Stimulated activated CD4-positive, alpha-beta T cell treated with anti-CD3 and anti-CD28 coated beads, Interleukin-1b, Interleukin-23, amount 100 ng/mL, for 1 hour (primary cell): ENCODE data around the gene LPO.

Experiments used
- DNase-seq, 2 donors: peaks; one replicate each; pipeline ENCODE4 v3.0.0-alpha.2; 2020; ENCODE audit warnings: low read depth in 2 of 2

The LPO gene

DNA sequence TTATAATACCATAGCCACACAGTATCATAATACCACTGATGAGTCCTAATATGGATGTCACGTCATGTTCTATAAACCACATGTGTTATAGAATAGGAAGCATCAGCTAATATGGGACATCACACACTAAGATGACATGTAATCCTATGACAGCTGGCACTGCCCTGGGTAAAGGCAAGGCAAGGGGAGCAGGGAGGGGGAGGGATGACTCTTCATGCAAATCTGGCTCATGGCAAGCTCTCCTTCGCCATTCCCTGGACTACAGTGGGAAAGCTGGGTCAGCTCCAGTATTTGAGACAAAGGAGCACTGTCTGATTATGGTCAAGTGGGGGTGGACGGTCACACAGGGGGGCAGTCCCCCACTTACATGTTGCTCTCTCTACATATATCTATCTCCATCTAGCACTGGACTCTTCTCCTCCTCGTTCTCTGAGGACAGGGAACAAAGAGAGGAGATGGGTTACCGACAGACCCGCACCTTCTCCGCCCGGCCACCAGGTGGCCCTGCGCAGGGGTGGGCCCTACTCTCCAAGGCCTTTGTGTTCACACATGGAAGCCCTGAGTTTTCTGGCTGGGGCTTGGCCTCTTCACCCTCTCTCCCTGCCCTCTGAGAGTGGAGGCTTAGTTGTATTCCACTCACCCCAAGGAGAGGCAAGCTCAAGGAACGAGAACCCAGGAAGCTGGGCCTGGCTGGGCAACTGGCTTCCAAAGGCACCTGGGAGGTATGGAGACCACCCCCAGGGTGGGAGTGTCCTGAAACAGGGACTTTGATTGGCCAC is 65.8 kb downstream of the LPO start:
- DNase-seq = peak in 1 of 2 donors; percentile 39

DNA sequence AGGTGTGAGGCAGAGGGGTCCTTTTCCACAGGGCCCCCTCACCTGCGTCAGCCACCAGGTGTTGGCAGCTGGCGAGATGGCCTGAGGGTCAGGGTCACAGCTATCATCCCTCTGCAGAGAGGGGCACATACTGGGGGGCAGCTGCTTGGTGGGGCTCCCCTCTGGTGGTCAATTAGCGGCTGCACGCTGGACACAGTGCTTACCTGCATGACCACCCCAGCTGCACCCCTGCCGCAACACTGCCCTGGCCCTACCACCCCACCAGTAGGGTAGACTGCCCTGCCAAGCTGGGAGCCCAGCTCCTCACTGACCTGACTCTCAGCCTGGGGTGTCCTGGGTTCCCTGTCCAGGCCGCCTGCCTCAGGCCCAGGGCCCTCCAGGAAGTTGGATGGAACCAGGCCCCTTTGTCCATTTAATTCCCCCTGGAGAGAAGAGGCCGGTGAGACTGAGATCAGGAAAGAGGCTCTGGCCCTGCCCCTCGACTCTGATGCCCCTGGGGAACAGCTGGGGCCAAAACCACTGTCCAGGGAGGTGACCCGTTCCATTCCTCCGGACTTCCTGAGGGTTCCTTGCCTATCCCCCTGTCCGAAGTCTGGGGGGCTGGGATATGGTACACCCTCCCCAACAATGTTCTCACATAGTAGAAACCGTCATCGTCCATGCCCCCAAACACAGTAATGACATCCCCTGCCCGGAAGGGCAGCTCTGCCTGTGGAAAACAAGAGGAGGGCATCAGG is 66.5 kb downstream of the LPO start:
- no peak for DNase-seq

DNA sequence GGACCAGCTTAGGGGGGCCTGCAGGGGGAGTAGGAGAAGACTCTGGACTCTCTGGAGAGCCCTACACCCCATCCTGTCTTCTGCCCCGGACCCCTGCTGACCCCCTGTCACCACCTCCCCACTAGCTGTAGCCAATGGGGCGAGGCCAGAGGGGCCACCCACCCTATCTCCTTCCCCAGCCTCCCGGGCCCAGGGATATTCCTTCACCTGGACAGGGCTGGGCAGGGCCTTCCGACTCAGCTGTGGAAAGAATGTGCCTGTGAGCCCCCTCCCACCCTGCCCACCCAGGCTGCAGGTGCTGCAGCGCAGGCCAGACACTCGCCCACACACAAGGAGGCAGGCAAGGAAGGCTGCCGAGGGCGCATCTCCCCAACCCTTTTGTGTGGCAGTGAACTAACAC is 67.2 kb downstream of the LPO start:
- DNase-seq = no peak

DNA sequence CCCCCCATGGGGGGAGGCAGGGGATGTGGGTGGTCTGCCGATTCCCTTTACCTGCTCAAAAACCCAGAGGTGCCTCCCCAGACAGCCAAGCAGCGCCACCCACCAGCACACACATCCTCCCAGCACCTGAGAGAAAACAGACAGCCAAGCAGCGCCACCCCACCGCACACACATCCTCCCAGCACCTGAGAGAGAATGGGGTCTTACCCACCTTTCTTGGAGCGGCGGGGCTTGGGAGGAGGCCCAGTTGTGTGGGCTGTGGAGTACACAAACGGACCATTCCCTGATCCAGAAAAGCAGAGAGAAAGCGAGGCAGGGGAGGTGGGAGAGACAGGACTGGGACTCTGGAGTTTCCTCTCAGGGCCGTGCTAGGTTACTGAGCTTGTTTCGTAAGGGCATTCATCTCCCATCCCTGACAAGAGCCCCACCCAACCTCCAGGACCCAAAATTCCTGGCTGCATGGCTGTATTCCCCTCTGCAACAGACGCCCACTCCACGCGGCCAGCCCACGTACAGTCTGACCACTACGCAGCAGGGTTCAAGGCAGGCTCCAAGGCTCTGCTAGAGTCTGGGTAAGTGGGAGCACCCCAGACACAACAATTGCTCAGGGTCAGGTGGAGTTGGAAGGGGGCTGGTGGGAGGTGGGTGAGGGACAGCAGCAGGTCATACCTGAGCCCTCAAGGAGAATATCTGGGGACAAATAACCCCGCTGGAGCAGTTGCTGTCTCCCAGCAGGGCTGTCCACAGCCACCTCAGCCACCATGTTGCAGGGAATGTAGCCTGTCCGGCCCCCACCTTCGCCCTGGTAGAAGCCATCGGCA is 68.0 kb downstream of the LPO start:
- no peak for DNase-seq

DNA sequence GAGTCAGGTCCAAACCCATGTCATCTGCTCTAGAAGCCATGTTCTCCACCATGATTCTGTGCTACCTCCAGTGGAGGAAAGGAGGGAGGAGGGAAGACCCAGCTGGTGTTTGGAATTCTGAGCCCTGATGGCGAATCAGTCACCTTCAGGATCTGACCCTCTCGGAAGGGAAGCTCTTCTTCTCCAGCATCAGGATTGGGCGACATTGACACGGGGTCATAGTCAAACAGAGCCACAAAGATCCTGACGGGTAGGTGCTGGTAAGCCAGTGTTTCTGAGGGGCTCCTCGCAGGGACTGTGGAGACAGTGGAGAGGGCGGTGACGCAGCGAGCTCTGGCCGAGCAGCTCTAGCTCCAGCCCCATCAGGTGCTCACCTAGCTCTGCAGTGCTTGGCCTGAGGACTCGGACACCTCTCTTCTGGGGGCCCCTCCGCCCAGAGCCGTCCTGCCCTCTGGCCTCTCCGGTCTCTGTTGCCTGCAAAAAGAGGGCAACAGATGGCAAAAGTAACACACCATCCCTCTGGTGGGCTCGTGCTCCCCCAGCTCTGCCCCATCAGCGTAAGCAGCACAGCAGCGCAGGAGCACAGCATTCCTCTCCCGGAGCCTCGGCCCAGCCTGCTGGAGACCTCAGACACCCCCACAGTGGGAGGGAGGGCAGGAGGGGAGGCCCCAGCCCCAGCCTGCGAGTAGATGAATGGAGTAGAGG is 69.2 kb downstream of the LPO start:
- no peak for DNase-seq

DNA sequence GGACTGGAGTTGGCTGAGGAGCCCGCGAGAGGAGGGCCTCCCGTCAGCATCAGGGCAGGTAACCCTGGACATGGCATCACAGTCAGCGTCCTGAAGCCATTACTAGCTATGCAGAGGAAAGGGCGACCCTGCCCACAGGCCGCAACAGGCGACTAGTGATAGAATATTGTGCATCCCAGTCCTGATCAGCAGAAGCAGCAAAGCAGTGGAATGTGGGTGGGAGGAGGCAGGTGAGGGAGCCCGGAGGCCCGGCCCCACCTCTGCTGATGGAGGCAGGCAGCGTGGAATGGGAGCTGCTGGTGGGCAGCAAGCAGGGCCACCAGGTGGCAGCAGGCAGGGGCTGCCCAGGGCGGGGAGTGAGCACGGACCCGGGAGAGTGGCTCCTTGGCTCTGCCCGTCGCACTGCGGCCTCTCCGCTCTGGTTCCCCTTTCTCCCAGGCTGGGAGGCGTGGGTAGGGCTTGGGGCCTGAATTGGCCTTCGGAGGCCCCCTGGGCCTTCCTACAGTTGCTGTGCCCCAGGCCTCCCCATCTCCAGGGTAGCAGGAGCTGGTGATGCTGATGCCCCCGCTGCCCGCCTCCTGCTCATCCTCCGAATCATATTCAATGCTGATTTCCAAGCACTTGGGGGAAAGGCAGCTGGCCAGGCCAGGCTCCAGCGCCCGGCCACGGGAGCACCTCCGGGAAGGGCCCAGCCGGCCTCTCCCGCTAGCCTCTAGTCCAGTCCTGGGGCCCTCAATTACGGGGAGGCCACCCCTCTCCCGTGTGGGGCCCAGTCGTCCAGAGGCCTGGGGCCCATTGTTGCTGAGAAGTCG is 70.0 kb downstream of the LPO start:
- DNase-seq = no peak

DNA sequence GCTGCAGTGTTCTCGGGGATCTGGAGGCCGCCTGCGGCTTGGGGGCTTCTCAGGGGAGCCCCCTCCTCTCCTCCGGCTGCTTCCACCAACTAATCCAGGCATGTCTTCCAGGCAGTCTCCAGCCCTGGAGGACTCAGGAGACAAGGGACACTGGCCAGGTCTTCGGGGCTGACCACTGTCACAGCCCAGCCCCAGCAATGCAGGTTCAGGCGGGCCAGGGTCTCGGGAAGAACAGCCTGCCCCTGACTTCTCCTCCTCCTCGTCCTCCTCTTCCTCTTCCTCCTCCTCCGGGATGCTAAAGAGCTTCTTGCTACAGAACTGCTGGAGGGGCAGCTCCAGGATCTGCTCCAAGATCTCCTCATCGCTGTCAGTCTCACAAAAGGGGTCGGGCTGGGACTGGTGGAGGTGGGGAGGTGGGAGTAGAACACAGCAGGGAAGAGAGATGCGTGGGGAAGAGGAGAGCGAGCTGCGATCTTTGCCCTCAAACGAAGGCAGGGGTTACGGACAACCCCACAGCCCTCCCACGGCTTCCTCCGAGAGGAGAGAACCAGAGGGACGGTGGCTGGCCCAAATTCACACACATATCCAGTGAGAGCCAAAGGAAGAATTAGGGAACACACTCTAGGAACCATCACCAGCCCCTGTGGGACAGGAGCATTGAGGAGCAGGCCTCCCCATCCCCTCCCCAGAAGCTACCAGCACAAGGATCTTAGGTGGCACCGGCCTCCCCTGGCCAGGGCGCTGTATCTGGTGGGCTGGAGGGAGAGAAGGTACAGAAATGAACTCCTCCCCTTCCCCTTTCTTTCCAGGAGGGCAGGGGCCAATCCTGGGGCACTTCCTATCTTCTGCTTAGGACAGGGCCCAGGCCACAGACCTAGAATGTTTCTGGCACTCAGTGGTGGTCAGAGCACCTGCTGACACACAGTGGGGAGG is 70.9 kb downstream of the LPO start:
- no peak for DNase-seq

DNA sequence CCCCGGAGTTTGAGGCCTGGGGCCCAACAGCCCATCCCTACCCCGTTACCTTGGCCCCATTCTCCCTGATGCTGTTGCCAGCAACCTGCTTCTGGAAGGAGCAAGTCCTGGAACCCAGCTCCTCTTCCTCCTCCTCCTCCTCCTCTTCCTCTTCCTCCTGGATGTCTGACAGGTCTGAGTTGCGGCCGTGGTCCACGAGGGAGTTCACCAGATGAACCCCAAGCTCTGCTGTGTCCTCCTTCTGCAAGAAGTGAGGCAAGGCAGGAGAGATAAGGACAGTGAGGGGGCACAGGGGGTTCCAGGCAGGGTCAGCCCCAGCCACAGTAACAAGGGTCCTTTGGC is 71.5 kb downstream of the LPO start:
- no peak for DNase-seq

DNA sequence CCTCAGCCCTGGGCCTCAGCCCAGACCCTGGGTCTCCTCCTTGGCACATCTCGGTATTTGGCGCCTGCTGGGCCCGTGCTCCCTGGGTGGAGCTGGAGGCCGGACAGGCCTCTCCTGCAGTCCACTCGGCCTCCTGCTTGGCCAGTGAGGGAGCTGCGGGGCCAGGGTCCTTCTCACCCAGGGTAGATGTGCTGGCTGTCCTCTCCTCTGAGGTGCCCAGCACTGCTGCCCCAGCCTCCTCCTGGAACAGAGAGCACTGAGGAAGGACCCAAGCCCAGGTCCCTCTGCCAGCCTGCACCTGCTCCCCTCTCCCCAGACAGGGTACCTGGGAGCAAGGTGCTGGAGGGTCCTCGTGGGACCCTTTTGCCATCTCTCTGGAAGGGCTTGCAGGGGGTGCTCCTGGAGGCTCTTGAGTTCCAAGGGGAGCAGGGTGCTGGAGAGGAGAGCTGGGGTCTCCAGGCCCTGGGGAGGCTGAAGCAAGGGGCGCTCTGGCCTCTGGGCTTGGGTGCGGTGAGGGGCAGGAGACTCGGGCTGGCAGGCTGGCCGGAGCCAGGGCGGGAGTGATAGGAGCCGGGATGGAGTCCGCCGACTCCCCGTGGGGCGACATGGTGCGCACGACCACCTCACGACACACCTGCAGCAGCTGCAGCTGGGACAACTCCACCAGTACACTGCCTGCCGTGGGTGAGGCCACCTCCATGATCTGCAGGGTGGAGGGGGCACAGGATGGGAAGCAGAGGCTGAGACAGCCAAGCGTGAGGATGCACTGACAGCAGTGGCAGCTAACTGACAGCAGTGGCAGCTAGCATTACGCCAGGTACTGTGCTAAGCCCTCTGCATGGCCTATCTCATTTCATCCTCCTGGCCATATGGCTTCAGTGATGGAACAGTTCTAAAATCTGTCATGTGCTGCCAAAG is 72.4 kb downstream of the LPO start:
- DNase-seq = no peak

DNA sequence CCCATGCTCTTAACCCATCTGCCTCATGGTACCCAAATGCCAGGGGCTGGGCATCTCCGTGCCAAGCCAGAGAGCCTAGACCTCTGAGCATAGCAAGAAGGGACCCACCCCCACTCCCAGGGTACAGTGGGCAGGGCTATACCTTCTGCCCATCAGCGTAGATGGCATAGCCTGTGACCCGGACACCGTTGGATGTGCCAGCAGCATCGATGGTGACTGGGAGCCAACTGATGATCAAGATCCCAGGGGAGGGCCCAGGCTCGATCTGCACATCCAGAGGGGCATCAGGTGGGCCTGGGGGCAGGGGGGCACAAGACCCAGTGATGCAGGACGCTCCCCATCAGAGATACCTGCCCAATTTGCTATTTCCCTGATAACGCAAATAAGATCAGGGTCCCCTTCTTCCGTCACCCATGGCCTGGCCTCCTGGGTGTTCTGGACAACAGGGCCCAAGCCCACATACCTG is 73.1 kb downstream of the LPO start:
- DNase-seq = no peak

DNA sequence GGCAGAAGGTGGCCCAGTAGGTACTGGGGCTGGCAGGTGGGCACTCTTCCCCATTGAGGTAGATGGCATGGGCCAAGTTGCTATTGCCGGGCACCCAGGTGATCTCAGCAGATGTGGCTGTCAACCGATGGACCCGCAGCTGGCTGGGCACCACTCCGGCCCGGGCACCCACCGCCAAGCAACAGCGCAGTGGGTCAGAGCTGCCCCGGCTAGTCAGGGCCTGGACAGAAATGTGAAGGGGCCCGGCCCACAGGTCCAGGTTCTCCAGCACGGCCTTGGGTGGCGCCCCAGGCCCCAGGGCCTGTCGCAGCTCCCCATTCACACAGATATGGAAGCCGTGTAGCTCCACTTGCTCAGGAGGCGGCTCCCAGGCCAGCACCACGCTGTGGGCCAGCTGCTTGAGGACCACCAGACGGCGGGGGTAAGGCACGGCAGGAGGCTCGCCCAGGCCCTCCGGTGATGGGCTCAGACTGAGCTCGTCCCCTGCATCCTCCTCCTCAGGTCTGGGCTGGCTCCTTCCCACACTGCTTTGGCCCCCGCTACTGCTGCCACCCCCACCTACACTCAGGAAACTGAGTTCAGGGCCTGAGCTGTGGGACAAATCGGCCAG is 73.7 kb downstream of the LPO start:
- no peak for DNase-seq

DNA sequence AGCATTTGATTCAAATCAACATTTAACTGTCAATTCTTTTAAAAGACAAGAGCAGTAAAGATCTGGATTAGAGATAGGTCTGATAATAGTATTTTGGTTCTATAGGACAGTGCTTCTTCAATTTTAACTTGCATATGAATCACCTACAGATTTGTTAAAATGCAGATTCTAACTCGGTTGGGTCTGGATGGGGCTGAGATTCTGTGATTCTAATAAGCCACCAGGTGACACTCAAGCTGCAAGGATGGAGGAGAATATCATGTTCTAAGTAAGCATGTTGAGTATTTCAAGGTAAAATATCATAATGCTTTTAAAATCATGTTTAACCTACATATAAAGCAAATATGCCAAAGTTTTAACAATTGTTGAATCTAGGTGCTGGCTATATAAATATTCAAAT is 74.4 kb downstream of the LPO start:
- DNase-seq = no peak

DNA sequence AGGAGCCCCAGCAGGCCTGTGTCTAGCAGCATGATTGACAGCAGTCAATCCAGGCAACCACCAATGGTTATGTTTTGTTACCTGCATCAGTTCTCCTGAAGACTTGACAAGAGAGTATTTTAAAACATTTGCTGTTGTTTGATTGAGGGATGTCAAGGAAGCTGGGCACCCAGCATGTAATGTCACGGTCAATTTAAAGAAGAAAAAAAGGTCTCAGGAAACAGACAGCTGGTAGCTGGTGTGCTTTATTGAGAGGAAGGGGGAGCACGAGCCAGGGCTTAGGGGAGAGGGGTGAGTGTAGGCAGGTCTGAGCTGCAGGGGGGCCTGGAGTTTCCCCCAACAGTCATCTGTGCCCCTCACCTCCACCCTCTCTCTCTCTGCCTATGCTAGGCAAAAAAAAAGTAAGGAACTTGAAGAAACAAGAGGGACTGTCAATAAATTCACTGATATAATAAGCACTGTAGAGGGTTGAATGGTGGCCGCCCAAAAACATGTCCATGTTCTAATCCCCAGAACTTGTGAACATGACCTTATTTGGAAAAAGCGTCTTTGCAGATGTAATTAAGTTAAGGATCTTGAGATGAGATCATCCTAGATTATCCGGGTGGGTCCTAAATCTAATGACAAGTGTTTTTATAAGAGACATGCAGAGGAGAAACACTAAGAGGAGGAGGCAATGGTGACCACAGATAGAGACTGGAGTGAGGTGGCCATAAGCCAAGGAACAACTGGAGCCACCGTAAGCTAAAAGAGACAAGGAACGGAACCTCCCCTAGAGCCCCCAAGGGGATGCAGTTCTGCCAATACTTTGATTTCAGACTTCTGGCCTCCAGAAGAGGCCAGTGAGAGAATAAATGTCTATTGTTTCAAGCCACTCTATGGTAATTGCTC is 75.7 kb downstream of the LPO start:
- DNase-seq = no peak

DNA sequence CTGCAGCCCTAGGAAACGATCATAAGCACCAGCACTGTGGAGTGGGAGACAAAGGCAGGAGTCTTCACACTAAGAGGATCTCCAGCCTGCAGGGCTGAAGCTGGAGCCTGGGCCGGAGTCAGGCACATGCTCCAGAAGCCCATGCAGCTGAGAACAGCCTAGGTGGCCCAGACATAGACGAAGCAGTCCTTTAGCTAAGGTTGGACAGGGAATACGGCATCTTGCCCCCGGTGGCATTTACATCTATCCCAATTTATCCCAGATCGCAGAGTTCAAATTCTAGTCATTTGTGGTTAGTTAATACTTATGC is 76.3 kb downstream of the LPO start:
- DNase-seq = no peak

DNA sequence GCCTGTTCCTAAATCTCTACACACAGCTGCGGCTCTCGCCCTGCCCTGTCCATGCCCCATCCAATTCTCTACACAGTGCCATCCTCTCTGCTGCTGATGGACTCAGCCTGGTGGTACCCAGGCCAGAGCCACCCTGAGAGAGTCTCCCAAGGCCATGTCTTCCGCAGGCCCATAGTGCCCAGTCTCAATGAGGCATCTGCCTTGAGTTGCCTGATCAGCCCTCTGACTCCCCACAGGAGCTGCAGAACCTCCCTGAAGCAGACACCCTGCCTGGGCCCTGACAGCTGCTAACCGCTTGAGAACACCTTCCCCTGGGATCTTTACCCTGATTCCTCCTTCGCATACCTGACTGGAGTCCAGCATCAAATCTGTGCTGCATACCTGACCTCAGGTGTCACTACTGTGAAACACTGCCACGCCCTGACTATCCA is 76.9 kb downstream of the LPO start:
- no peak for DNase-seq

DNA sequence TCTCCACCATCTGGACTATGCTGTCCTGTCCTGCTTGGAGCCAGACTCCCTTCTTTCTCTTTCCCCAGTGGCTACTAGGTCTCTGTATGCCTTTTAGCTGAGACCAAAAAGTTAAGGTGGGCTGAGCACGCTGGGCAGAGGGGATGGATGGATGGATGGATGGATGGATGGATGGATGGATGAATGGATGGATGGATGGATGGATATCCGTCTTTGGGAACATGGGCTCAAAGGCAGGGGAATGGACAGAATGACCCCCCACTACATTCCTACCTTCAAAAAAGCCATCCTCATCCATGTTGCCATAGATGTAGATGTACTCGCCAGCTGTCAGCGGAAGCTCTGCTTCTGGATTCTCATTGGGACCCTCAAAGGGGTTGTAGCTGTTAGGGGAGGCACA is 77.4 kb downstream of the LPO start:
- DNase-seq = no peak

DNA sequence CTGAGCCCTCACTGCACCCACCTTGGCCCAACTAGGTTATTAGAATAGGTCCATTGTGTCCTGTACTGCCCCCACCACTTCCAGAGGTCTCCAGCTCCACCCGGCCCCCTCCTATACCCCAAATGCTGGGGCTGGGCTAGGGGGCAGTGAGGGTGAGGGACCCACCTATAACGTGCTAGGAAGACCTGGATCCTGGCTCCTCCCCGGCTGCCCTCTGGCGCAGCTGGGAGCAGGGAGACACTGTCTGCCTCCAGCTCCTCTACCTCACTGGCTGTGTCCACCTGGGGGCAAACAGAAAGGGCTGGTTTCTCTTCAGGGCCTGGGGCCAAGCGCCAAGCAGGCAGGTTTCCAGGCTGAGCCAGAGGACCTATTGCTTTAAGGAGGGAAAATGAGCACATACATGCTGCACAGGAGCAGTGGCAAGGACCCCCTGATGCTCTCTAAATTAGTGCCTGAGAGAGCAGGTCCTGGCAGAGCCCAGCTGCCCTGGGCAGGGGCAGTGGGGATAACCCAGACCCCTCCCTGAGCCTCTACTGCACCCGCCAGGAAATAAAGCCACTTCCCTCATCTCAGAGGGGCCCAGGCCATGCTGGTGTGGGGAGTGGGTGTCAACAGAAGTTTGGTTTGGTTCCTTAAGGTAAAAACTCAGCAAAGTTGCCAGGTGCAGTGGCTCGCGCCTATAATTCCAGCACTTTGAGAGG is 78.0 kb downstream of the LPO start:
- no peak for DNase-seq
